GM06990 (cell line): ENCODE measurements around the gene CBLN1.

Experiments
- DNase-seq: peaks from one replicate; pipeline ENCODE4 v3.0.0-alpha.2; 2011; ENCODE audit not compliant: insufficient read length; ENCODE audit errors: extremely low read depth
- H3K27me3 ChIP-seq: replicated peaks from 2 replicates; pipeline ENCODE4 v1.6.0; 2011; ENCODE audit warnings: low read length; ENCODE audit not compliant: control insufficient read depth, insufficient read depth
- H3K36me3 ChIP-seq: 2 replicates; pipeline ENCODE4 v1.5.1; 2011; ENCODE audit warnings: low read length; ENCODE audit not compliant: control insufficient read depth, insufficient read depth
- H3K4me3 ChIP-seq: replicated peaks from 2 replicates; pipeline ENCODE4 v1.5.1; 2011; ENCODE audit warnings: low read depth, mild to moderate bottlenecking, control low read depth, low read length
- TF ChIP-seq, protein P1 (sequence below): IDR thresholded peaks from 2 replicates; pipeline ENCODE4 v1.5.1; 2011; ENCODE audit warnings: low read length, control low read depth, mild to moderate bottlenecking, inconsistent platforms; ENCODE audit not compliant: insufficient read depth, poor library complexity, severe bottlenecking

The CBLN1 gene

DNA sequence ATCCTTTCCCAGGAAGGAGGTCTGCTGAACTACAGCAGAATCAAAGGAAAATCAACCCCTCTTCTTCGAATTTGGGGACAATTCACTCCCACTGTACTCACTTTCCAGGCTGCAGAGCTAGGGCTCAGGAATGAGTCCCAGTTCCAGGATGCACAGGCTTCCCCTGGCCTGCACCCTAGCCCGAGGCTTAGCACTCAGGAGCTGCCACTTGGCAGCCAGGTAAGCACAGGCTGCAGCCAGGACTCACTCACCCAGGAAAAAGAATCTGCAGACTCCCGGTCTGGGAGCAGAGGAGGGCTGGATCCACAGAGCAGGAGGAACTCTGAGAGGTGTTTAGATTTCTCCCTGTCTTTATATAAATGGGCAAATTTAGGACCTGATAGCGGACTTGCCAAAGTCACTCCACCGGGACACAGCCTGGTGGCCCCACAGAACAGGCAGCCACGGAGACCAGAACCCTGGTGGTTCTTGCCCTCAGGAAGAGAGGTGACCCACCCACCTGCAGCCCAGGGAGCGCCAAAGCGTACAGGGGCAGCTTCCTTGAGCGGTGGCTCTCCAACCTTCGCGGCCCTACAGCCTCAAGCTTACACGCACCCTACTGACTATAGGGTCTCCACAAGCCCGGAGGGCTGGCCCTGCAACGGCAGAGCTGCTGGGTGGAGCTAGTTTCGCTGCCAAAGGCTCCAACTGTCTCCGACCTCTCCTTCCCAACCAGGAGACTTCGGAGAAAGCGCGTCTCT is 4.8 kb downstream of the CBLN1 start:
- Histone ChIP-seq H3K4me3 (no peak overlapping the region), H3K36me3 (no peaks in the 10 kb centered on the region), H3K27me3 (no peaks in the 10 kb centered on the region; the same call in none of the 2 replicates)
- no peak for DNase-seq
- TF ChIP-seq, protein P1, sequence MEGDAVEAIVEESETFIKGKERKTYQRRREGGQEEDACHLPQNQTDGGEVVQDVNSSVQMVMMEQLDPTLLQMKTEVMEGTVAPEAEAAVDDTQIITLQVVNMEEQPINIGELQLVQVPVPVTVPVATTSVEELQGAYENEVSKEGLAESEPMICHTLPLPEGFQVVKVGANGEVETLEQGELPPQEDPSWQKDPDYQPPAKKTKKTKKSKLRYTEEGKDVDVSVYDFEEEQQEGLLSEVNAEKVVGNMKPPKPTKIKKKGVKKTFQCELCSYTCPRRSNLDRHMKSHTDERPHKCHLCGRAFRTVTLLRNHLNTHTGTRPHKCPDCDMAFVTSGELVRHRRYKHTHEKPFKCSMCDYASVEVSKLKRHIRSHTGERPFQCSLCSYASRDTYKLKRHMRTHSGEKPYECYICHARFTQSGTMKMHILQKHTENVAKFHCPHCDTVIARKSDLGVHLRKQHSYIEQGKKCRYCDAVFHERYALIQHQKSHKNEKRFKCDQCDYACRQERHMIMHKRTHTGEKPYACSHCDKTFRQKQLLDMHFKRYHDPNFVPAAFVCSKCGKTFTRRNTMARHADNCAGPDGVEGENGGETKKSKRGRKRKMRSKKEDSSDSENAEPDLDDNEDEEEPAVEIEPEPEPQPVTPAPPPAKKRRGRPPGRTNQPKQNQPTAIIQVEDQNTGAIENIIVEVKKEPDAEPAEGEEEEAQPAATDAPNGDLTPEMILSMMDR: no peak

DNA sequence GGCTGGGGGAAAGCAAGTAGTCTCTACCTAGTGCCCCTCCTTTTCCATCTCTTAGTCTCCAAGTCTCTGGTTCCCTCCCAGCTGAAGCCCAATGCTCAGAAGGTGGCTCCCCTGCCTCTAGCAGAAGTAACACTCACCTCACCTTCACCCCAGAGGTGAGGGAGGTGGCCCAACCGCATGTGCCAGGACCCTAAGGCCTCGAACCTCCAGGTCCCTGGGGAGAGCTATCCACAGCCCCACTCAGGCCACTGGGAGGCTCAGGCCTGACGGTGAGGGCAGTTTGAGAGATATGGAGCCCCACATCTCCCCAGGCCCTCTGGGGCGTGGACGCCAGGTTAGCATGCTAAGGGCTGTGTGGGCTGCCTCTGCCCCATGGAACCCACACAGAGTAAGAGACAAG is 5.8 kb downstream of the CBLN1 start:
- no peak for DNase-seq
- no peak overlapping the region for H3K4me3 ChIP-seq
- TF ChIP-seq, protein P1: no peak
- no peaks in the 10 kb centered on the region for H3K36me3 ChIP-seq
- H3K27me3 ChIP-seq: no peaks in the 10 kb centered on the region; the same call in none of the 2 replicates

DNA sequence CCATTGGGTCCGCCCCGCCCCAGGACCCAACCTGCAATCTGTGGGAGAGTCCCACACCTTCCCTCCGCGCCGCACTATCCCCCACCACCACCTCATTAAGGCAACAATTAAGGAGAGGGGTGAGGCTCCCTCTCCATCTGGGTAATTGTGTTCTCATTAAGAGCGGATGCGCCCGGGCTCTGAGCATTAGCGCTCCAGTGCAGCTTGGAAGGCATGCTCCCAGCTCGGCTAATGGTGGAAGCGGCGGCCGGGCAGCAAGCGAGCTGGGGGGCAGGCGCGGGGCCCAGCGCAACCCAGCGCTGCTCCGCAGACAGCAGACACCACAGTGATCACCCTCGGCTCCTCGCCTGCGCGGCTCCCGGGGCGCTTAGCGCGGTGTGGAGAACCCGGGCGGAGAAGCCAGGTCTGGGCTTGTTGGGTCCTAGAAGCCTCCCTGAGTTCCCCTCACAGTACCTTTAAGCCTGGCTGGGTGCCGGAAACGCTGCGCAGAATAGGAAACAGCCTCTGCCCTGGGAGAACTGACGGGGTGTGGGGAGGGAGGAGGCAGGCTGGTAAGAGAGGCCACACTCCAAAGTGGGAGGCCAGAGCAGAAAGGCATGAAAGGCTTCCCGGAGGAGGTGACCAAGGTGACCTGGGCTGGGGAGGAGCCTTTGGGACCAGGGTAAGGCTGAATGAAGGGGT is 6.4 kb downstream of the CBLN1 start:
- TF ChIP-seq, protein P1: no peak
- no peak for DNase-seq
- Histone ChIP-seq H3K4me3 (no peak overlapping the region), H3K36me3 (no peaks in the 10 kb centered on the region), H3K27me3 (no peaks in the 10 kb centered on the region; the same call in none of the 2 replicates)

DNA sequence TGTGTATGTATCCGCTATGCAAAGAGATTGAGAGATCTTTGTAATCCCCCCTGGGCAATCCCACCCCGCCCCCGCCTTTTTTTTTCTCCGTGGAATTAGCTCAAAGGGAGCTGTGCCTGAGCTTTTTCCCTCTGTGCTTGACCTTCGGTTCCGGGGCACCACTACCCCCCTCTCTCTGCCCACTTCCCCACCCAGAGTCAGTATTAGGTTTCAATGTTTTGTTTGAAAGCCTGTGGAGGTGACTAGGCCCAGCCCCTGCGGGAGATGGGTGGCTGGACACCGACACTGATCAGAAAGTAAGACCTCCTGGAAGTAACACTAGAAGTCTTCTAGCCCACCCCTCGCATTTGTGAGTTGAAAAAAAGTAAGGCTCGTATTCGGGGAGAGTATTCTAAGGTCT is 7.0 kb downstream of the CBLN1 start:
- H3K27me3 ChIP-seq: no peaks in the 10 kb centered on the region; the same call in none of the 2 replicates
- DNase-seq: no peak

DNA sequence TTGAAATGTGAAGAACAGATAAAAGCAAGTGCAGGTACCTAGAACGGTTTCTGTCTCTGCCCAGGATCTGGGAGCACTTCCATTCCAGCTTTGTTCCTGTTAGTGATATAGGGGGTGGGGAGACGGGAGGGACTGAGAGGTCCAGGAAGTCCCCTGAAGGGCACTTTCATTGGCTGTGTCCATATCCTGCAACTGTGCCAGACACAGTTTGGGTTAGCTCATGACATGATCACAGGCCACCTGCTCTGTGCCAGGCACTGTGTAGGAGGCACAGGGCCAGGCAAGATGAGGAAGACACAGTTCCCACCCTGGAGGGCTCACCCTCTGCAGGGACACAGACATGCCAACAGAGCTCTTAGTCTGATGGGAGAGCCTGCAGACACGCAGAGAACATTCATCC is 7.9 kb downstream of the CBLN1 start:
- Histone ChIP-seq H3K4me3 (no peak overlapping the region), H3K36me3 (no peaks in the 10 kb centered on the region), H3K27me3 (no peaks in the 10 kb centered on the region; the same call in none of the 2 replicates)
- TF ChIP-seq, protein P1: no peak
- DNase-seq: no peak

More for the DNA sequence above, 7.0 kb downstream of the CBLN1 start:
- Histone ChIP-seq H3K4me3 (no peak overlapping the region), H3K36me3 (no peaks in the 10 kb centered on the region)
- TF ChIP-seq, protein P1: no peak
